Vagina (tissue), 2 donors: ENCODE measurements around the gene UCN. TPM values are rescaled to one million over a fixed set of nuclear protein-coding genes. Genes with fewer than 3 reads are reported as not detected.

Source experiments
- DNase-seq, 2 donors: peaks; one replicate each; pipeline ENCODE4 v3.0.0-alpha.2; 2017; ENCODE audit errors: extremely low spot score in 2 of 2
- H3K27ac ChIP-seq: fragments of 200-600 bp; sonication (generic); one replicate; pipeline ENCODE4 v1.5.1; 2019
- H3K27me3 ChIP-seq: fragments of 200-600 bp; sonication (generic); one replicate; pipeline ENCODE4 v1.5.1; 2019
- H3K36me3 ChIP-seq, 2 donors: fragments of 200-600 bp; sonication (generic); one replicate each; pipeline ENCODE4 v1.5.1; 2017 to 2019
- H3K4me1 ChIP-seq: fragments of 200-600 bp; sonication (generic); one replicate; pipeline ENCODE4 v1.5.1; 2019
- H3K4me3 ChIP-seq, 2 donors: fragments of 200-600 bp; sonication (generic); 1 replicate in 1 of 2; 2 replicates in 1 of 2; pipeline ENCODE4 v1.5.1; 2016 to 2019
- H3K9me3 ChIP-seq: fragments of 200-600 bp; sonication (generic); one replicate; pipeline ENCODE4 v1.5.1; 2019
- CTCF ChIP-seq, 3 experiments: fragments of 450-650 bp in 2 of 3; fragments of 200-600 bp in 1 of 3; sonication (generic) in 1 of 3; IDR thresholded peaks; one replicate each; pipeline ENCODE4 v1.5.1; 2017 to 2019; ENCODE audit warnings: antibody characterized with exemption in 3 of 3, mild to moderate bottlenecking in 2 of 3, moderate library complexity in 2 of 3
- POLR2A ChIP-seq, 2 donors: fragments of 450-650 bp; IDR thresholded peaks; one replicate each; pipeline ENCODE4 v1.6.1; 2017; ENCODE audit warnings: antibody characterized with exemption in 2 of 2, mild to moderate bottlenecking in 2 of 2, moderate library complexity in 2 of 2
- POLR2AphosphoS5 ChIP-seq, 2 donors: sonication (generic); formaldehyde crosslinking; IDR thresholded peaks; one replicate each; pipeline ENCODE4 v1.9.0; 2017; ENCODE audit warnings: antibody characterized with exemption in 2 of 2, mild to moderate bottlenecking in 2 of 2, low read depth in 1 of 2; ENCODE audit not compliant: insufficient read depth in 1 of 2
- intact Hi-C: fragments of 100-400 bp; cut with DNase I; formaldehyde crosslinking; loops from one replicate; pipeline ENCODE4 v1.15.1; 2023
- total RNA-seq: library from RNA; depleted of rRNA; stranded (reverse); fragments of >200 nt; gene quantifications from one replicate; pipeline ENCODE4 v1.2.3, GENCODE V29; 2016

Gene UCN
- total RNA-seq, 1 donor from 2014 or later: 3.2 TPM

GRCh38 chr2:27313882-27314645 lies 5.8 kb upstream of the UCN start:
- Histone ChIP-seq H3K4me1 (no peaks in the 10 kb centered on the region), H3K4me3 (no peak overlapping the region), H3K9me3 (no peaks in the 10 kb centered on the region), H3K36me3 (peaks cover 0 to 13% of the 10 kb centered on the region in 2 donors), H3K27ac (no peak overlapping the region), H3K27me3 (no peaks in the 10 kb centered on the region)
- intact Hi-C loops: no loop called here
- DNase-seq: no peak
- TF ChIP-seq POLR2A (IDR thresholded peaks at IDR 0.05) (no peak), CTCF (IDR thresholded peaks at IDR 0.05) (no peak), POLR2AphosphoS5 (IDR thresholded peaks at IDR 0.05; ENCODE audit: insufficient read depth in 1 of 2, low read depth in 1 of 2) (no peak)

GRCh38 chr2:27312152-27312551 lies 3.9 kb upstream of the UCN start:
- DNase-seq: no peak
- Histone ChIP-seq H3K4me1 (peaks cover 13% of the 10 kb centered on the region), H3K9me3 (no peaks in the 10 kb centered on the region), H3K27me3 (peaks cover 9% of the 10 kb centered on the region), H3K36me3 (peaks cover 0 to 13% of the 10 kb centered on the region in 2 donors), H3K4me3 (no peak overlapping the region), H3K27ac (no peak overlapping the region)
- TF ChIP-seq CTCF (IDR thresholded peaks at IDR 0.05): no peak
- TF ChIP-seq POLR2A (IDR thresholded peaks at IDR 0.05): no peak
- no peak for TF ChIP-seq POLR2AphosphoS5 (IDR thresholded peaks at IDR 0.05; ENCODE audit: insufficient read depth in 1 of 2, low read depth in 1 of 2)
- intact Hi-C loops: no loop called here

- peaks cover 22% of the 10 kb centered on the region for H3K27me3 ChIP-seq
- H3K4me3 ChIP-seq: no peak overlapping the region
- TF ChIP-seq CTCF (IDR thresholded peaks at IDR 0.05) (no peak), POLR2AphosphoS5 (IDR thresholded peaks at IDR 0.05; ENCODE audit: insufficient read depth in 1 of 2, low read depth in 1 of 2) (no peak), POLR2A (IDR thresholded peaks at IDR 0.05) (no peak)
- no peak for DNase-seq
- H3K4me1 ChIP-seq: peaks cover 23% of the 10 kb centered on the region
- H3K36me3 ChIP-seq: peaks cover 0 to 13% of the 10 kb centered on the region in 2 donors
- H3K9me3 ChIP-seq: no peaks in the 10 kb centered on the region
- intact Hi-C loops: no loop called here
- no peak overlapping the region for H3K27ac ChIP-seq
Observed at GRCh38 chr2:27309651-27310050, 1.4 kb upstream of the UCN start.

GRCh38 chr2:27307545-27308358 lies 493 bp downstream of the UCN start:
- Histone ChIP-seq H3K27me3 (peaks cover 22% of the 10 kb centered on the region), H3K4me1 (peaks cover 23% of the 10 kb centered on the region), H3K9me3 (no peaks in the 10 kb centered on the region), H3K27ac (no peak overlapping the region), H3K36me3 (peaks cover 0 to 13% of the 10 kb centered on the region in 2 donors), H3K4me3 (no peak overlapping the region)
- intact Hi-C loops: no loop called here
- DNase-seq: no peak
- TF ChIP-seq CTCF (IDR thresholded peaks at IDR 0.05): no peak
- TF ChIP-seq POLR2AphosphoS5 (IDR thresholded peaks at IDR 0.05; ENCODE audit: insufficient read depth in 1 of 2, low read depth in 1 of 2): no peak
- TF ChIP-seq POLR2A (IDR thresholded peaks at IDR 0.05): no peak

- no peak overlapping the region for H3K27ac ChIP-seq
- intact Hi-C loops: no loop called here
- peaks cover 22% of the 10 kb centered on the region for H3K27me3 ChIP-seq
- H3K4me3 ChIP-seq: no peak overlapping the region
- TF ChIP-seq POLR2A (IDR thresholded peaks at IDR 0.05) (no peak), POLR2AphosphoS5 (IDR thresholded peaks at IDR 0.05; ENCODE audit: insufficient read depth in 1 of 2, low read depth in 1 of 2) (no peak), CTCF (IDR thresholded peaks at IDR 0.05) (no peak)
- H3K9me3 ChIP-seq: no peaks in the 10 kb centered on the region
- no peak for DNase-seq
- peaks cover 0 to 13% of the 10 kb centered on the region in 2 donors for H3K36me3 ChIP-seq
- H3K4me1 ChIP-seq: peaks cover 23% of the 10 kb centered on the region
Observed at GRCh38 chr2:27307287-27307544, 1.0 kb downstream of the UCN start.
